HG03457 (cell line): ENCODE measurements around the gene RALGAPA1.
"Not testable (repeated sequence)": the region's sequence is repeated elsewhere in the genome, so short reads cannot be mapped to it uniquely, and the experiment has no call there.

ENCODE experiments used
- ATAC-seq: cut with Tn5 transposase; IDR thresholded peaks from one replicate; pipeline ENCODE4 v1.9.1; 2021; ENCODE audit warnings: moderate number of reproducible peaks; ENCODE audit not compliant: unreplicated experiment

The RALGAPA1 gene

DNA sequence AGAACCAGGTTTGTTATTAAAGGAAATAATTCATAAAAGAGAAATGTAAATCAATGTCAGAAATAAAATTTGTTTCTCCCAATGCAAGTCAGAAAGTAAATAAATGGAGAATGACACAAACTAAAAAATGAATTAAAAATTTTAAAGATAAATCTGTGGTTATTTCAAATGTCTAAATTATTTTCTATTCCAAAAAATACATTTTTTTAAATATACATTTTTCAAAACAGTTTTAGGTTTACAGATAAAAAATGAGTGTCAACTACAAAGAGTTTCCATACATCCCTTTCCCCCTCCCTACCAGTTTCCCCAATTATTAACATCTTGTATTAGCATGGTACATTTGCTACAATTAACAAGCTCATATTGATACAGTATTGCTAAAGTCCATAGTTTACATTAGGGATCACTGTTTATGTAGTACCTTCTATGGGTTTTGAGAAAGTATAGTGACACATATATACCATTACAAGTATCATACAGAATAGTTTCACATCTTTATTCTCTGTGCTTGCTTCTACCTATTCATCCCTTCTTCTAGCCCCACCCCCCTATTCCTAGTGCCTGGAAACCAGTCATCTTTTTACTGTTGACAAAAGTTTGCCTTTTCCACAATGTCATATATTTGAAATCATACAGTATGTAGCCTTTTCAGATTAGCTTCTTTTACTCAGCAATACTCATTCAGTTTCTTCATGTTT, 104.2 kb downstream of the RALGAPA1 start:
- no peak for ATAC-seq

DNA sequence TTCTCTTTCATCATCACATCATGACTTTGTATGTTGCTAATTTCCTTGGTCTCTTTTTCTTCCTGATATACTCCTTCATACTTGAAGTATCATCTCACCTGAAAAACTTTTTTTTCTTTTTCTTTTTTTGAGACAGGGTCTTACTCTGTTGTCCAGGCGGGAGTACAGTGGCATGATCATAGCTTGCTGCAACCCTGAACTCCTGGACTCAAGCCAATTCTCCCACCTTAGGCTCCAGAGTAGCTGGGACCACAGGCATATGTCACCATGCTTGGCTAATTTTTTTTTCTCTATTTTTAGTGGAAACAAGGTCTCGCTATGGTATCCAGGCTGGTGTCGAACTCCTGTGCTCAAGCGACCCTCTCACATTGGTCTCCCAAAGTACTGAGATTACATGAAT, 107.6 kb downstream of the RALGAPA1 start:
- ATAC-seq = no peak

DNA sequence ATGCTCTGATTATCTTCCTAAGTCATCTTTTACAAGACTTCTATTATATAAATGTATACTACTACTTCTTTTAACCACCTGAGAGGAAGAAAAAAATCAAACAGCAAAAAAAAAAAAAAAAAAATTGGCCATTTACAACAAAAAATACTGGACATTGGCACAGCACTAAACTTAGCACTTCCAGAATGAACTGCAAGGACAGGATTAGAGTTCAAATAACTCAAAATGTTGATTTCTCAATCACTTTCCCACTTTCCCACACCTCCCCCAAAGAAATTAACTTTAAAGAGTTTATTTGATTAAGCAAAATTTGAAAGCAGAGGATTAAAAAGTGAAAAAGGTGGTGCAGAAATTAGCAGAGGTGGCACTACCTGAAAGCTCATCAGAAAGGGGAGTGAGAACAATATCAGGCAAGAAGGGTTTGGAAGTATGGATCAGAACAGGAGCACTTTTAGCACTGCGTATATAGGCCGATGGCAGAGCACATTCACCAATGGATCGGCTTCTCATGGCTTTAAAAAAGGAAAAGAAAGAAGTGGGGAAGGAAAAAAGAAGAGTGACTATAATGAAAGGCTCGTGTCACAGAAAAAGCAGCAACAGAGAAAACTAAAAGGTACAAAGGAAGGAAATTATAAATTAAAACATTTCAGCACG, 109.2 kb downstream of the RALGAPA1 start:
- ATAC-seq = no peak

DNA sequence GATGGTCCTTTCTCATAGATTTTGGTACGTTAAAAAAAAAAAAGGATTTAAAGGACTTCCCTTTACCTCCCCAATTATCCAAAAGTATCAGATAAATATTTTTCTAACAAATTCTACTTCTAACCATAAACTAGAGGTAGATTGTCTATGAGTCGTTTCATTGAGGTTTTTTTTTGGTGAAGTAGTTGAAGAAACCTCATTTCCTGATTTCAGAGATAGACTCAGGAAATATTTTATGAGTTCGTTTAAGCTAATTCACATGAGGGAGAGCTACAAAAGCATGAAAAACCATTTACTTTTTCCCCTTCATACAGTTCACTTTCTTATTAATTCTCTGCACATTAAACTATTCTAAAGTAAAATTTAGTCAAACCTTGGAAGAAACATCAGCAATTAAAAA, 112.5 kb downstream of the RALGAPA1 start:
- ATAC-seq = no peak

DNA sequence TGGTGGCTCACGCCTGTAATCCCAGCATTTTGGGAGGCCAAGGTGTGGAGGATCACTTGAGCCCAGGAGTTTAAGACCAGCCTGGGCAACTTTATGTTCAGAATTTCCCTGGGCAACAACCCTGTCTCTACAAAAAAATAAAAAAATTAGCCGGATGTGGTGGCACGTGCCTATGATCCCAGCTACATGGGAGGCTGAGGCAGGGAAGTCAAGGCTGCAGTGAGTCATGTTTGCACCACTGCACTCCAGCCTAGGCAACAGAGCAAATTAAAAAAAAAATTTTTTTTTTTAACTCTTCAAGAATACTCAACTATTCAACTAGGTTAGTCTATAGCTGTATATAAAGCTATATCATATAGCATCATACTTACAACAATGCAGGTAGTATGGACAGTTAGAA, 113.0 kb downstream of the RALGAPA1 start:
- ATAC-seq = no peak

DNA sequence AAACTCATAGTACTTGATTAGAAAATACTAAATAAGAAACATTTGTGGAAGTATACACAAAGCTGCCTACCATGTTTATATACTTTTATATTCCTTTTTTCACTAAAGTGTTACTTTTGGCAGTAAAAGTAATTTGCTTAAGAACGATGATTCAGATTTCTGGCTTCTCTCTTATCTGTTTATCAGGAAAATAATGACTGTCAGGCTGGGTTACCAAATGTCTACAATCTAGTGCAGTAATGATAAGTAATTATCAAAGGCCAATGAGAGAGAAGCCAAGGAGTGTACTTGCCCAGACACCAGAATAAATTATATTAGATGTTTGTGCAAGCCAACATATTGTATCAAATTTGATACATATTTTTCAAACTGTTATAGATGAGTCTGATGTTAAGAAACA, 113.4 kb downstream of the RALGAPA1 start:
- no peak for ATAC-seq

DNA sequence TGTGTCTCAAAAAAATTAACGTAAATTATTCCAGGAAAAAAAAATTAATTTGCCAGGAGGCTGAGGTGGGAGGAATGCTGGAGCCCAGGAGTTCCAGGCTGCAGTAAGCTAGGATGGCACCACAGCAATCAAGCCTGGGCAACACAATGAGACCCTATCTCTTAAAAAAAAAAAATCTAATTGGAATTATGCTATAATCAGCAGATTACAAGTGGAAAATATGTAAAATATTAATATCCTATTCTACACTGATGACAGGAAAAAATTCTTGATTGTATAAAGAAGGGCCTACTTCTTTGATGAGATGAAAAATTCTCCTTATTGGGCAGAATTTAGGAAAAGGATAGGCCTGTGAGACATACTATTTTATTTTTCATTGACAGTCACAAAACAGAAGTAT, 114.0 kb downstream of the RALGAPA1 start:
- ATAC-seq = no peak

DNA sequence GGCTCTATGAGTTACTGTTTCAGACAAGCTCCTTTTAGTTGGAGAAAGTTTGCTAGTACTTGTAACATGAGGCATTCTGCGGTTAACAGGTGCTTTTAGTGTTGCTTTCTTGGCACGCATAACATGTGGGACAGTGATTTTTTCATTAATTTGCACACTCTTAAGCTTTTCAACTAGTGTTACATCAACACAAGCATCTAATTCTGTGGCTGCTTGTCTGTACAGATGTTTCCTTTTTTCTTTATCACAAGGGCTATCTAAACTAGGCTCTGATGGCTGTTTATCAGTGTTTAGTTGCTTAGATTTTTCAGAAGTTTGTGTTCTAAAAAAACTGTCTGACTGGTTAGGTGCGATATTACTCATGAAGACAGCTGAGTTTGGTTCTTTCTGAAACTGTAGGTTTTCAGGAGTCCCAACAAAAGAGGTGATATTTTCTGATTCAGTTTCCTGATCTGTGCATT, 120.1 kb downstream of the RALGAPA1 start:
- ATAC-seq = no peak

DNA sequence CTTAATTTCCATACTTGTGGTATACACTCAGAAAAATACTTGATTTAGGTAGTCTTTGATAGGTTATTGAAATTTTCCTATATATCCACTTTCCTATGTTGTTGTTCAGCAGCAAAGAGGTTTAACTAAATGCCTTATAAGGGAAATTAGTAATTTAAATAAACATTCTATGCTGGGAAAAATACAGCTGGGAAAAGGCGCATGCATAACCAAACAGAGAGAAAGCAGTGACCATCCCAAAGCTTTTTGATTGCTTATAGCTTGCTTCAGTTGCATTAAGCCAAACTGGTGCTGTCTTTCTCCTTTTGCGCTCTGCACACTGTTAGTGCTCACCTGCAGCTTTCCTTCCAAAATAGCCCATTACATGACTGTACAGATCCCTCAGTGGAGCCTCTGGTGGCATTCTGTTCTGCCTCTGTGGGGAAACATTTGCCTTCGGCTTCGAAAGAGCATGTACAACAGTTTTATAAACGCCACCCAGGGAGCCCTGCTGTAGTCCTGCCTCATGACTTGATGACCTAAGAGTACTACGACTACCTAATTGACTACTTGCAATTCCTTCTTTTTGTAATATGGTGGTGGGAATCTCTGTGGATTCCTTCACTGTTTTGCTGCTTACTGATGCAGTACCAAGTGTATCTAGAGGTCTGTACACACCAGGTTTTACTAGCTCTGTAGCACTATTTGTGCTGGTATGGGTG, 120.8 kb downstream of the RALGAPA1 start:
- no peak for ATAC-seq

DNA sequence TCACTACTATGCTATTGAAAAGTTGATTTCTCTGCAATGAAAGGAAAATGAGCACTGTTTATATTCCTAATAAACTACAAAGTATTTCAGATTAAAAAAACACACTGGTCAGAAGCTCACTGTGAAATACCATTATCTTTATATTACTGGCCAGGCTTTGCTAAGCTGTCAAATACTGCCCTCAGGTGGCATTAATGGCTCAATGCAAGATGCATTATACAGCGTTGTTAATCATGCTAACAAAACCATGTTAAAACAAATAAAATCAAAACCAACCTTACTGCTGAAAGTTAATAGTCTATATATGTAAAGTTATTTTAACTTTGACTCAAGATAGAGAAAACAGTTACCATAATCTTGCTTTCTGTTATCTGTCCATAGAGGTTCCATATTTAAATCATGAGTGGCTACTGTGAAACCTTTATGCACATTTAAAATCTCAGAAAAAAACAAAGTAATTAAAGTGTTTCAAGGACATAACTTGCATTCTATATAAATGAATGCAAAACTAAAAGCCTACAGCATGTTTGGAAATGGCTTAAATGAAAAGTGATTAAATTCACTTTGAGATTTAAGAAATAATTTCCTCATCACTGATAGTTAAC, 121.7 kb downstream of the RALGAPA1 start:
- no peak for ATAC-seq

DNA sequence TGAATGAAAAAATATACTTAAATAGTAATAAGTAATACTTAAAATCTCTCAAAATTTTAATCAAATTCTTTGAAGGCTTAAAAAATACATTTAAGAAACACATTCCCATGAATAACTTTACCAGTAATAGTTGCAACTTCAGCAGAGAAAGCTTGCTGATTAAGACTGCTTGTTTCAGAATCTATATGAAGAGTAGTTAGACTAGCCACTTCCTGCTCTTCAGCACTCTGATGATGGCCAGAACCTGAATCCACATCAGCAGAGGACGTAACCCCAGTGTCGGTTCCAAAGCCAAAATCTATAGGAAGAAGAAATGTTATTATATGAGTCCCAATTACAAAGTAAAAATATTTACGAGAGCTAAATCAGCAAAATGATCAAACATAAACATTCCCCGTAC, 125.4 kb downstream of the RALGAPA1 start:
- not testable (repeated sequence) for ATAC-seq

DNA sequence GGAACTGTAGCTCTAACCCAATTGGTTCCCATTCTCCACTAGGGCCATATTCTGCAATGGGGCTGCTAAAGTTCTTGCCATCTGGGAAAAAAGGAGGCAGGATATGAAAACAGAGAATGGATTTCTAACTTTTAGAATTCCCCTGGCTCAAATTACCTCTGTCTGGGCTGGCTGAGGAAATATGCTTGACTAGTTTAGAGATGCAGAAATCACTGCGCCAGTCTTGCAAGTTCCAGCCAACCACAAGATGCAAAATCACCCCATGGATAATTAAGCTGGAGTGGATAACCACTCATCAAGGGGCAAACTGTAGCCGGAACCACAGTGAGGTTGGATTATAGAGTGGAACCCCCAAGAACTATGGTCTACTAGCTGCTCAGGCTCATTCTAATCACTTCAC, 126.3 kb downstream of the RALGAPA1 start:
- ATAC-seq = no peak

DNA sequence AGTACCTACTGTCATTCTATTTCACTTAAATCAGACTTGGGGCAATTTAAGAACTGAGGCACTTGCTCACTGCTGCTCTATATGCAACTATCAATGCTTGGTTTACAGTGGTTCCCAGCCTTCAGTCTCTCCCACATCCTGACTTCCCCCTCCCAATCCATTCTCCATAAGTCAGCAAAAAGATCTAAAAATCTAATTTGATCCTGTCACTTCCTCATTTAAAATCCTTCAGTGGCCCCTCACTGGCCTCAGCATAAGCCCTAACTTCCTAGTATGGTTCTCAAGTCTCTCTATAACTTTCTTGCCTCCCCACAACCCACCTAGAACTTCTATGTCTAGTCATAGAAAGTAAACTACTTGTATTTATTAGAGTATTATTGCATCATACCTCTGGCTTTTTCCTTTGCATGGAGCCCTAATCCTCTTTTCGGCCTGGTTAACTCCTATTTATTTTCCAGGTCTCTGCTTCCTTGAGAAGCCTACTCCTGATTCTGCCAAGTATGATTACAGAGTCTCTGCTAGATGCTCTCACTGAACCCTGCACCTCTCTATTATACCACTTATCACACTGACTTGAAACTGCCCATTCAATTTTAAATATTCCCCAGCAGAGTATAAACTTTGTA, 130.6 kb downstream of the RALGAPA1 start:
- ATAC-seq = no peak

DNA sequence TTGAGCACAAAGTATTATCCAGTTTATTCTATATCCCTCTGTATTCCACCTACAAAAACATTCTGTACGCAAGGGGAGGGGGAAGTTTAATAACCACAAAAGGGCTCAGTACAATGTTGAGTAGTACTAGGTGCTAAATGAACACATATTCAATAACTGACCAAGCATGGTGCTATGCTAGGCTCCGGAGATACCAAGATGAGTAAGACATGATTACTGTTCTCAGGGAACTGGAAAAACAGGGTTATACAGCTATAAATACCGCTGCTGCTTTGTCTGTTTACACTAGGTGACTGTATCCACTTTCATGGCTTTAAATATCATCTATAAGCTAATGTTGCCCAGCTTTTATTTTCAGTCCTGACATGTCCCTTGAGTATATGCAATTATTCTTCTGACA, 139.3 kb downstream of the RALGAPA1 start:
- ATAC-seq = no peak

DNA sequence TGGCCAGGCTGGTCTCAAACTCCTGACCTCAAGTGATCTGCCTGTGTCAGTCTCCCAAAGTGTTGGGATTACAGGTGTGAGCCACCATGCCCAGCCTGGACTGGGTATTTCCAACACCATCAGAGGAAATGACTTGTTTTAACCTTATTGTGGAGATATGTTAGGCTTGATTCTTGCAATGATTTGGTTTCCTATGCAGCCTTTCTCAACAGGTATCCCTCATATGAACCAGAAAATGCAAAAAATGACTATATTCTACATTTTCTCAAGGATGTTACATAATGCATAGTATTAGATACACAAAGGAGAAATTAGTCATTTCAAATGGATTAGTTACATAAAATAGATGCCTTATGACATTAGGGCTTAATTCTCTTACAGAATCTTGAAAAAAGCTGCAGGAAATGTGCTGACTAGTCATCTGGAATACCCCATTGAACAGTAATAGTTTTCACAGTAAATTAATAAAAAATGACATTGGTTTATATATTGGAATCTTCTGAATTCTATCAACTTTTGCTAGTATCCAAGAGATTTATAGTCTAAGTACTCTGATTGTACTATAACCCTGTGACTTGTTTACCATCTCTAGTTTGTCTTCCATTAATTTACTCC, 142.6 kb downstream of the RALGAPA1 start:
- ATAC-seq = no peak

DNA sequence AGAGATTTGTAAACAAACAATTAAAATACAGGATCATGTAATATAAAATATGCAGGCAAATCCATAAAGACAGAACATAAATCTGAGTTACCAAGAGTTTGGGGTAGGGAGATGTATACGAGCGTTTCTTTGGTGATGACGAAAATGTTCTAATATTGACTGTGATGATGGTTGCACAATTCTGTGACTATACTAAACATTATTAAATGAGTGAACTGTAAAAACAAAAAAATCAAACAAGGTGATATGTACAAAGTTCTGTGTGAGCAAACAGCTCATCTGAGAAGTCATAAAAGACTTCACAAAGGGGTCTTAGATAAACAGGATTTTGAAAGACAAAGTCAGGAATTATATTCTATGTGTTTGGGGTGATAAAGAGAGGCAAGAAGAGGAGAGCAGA, 147.2 kb downstream of the RALGAPA1 start:
- ATAC-seq = no peak

DNA sequence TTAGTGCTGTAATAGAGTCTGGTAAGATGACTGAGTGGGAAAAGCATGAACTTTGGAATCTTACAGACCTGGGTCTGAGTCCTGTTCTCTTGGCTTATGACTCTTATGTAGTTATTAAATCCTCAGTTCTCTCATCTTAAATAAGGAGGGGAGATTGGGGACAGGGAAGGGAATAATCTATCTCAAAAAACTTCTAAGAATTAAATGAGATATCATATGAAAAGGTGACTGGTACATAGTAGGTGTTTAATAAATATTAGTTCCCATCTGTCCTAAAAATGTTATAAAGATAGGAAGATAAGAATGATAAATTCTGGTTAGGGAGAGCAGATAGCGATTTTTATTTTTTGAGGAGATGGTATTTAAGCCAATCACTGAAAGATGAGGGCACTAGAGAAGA, 156.1 kb downstream of the RALGAPA1 start:
- no peak for ATAC-seq

DNA sequence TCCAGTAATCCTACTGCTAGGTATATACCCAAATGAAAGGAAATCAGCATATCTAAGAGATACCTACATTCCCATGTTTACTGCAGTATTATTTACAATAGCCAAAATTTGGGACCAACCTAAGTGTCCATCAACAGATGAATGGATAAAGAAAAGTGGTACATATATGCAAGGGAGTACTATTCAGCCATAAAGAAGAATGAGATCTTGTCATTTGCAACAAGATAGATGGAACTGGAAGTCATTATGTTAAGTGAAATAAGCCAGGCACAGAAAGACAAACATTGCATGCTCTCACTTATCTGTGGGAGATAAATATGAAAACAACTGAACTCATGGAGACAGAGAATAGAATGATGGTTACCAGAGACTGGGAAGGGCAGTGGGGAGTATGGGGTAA, 165.6 kb downstream of the RALGAPA1 start:
- no peak for ATAC-seq

DNA sequence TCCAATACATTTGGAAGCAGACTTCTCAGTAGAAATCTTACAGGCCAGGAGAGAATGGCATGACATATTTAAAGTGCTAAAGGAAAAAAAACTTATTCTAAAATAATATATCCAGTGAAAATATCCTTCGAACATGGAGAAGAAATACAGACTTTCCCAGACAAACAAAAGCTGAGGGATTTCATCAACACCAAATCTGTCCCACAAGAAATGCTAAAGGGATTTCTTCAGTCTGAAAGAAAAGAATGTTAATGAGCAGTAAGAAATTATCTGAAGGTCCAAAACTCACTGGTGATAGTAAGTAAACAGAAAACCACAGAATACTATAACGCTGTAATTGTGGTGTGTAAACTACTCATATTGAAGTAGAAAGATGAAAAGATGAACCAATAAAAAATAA, 171.2 kb downstream of the RALGAPA1 start:
- no peak for ATAC-seq

DNA sequence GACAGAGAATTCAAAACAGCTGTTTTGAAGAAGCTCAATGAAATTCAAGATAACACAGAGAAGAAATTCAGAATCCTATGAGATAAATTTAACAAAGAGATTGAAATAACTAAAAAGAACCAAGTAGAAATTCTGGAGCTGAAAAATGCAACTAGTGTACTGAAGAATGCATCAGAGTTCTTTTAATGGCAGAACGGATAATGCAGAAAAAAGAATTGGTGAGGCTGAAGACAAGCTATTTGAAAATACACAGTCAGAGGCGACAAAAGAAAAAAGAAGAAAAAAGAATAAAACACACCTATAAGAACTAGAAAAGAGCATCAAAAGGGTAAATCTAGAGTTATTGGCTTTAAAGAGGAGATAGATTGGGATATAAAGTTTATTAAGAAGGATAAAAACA, 171.8 kb downstream of the RALGAPA1 start:
- ATAC-seq = no peak

DNA sequence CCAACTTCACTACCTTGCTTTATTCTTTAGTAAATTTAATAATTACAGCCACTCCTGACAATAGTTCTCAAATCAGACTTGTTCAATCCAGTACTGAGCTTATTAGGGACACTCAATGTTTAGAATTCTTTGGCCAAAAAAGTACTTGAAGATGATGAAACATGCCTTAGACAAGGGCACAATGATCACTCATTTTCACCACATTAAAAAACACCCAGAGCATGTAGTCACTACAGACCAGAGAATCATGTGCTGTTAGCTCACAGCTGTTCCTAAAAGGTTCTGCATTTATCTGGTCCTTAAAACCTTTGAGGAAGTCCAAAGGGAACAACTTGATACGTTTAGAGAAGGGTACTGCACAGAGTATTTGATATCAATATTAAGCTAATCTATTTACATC, 176.4 kb downstream of the RALGAPA1 start:
- ATAC-seq = no peak
